Dendritic cell treated with granulocyte-macrophage colony-stimulating factor and Interleukin-4, amounts not matched to agents 40 ng/mL and 50 ng/mL, for 4 days (primary cell): ENCODE results near the gene SGF29.
A peak's percentile ranks its signal among the peaks of the same experiment; 100 is the strongest.

Source experiments
- H3K27ac Mint-ChIP-seq: one replicate; pipeline ENCODE4 v1.8.0; 2022; ENCODE audit warnings: mild to moderate bottlenecking, mixed read lengths
- H3K27me3 Mint-ChIP-seq: one replicate; pipeline ENCODE4 v1.8.0; 2022; ENCODE audit warnings: mild to moderate bottlenecking, mixed read lengths
- H3K36me3 Mint-ChIP-seq: one replicate; pipeline ENCODE4 v1.8.0; 2022; ENCODE audit warnings: low read depth, mixed read lengths
- H3K4me1 Mint-ChIP-seq: one replicate; pipeline ENCODE4 v1.8.0; 2022; ENCODE audit warnings: low read depth, mixed read lengths
- H3K4me3 Mint-ChIP-seq: one replicate; pipeline ENCODE4 v1.8.0; 2022; ENCODE audit warnings: mild to moderate bottlenecking, moderate library complexity, mixed read lengths
- H3K9me3 Mint-ChIP-seq: one replicate; pipeline ENCODE4 v1.8.0; 2022; ENCODE audit warnings: mixed read lengths
- intact Hi-C: fragments of 100-400 bp; cut with micrococcal nuclease; formaldehyde crosslinking; loops from one replicate; pipeline ENCODE4 v1.15.0; 2022

Gene SGF29

DNA sequence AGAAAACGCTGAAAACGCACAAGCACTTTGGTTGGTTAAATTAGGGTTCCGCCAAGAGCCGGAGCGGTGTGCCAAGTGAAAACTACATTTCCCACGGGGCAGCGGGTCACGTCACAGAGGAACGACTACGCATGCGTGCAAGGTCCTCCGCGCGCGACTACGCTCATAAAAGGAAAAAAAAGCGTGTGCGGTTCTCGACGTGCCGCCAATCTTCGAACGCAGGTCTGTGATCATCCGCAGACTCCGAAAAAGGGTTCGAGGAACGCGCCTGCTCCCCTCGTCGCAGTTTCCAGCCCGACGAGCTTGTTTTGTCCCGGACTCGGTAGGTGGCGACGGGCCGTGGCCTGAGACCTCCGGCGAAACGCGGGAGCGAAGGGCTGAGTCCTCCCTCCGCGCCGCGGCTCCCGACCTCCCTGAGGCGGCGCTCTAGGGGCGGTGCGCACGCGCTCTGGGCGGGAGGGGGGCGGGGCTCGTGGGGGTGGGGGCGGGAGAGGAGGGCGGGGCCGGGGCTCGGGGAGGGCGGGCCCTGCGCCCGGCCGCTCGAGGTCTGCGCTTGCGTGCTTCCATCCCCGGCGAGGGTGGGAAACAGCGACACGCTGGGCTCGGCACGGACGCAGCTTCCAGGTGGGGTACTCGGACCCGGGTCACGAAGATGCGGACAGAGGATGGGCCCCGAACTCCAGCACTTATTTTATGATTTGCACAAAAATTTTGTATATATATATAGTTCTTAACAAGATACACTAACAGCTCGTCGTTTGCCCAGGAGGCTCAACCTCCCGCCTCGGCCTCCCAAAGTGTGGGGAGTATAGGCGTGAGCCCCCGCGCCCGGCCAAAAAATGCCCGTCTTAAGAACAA lies at the start of gene SGF29:
SGF29 (plus strand) TSS at position 145 of the 858 bp plus-strand sequence. CDS start 27,150 bp downstream, outside the sequence.
- no peaks in the 10 kb centered on the region for H3K9me3 Mint-ChIP-seq
- H3K27me3 Mint-ChIP-seq: no peaks in the 10 kb centered on the region
- H3K4me1 Mint-ChIP-seq: peaks cover 37% of the 10 kb centered on the region
- intact Hi-C loops: loop anchor here (5.0 kb wide), 1 partner anchor 62 kb away; the partner anchor contains the start of genes APOBR and CLN3
- peak within 1 kb of the TSS; percentile 88 for H3K4me3 Mint-ChIP-seq
- peak within 1 kb of the TSS; percentile 95 for H3K27ac Mint-ChIP-seq
- H3K36me3 Mint-ChIP-seq: peaks cover 19% of the 10 kb centered on the region

GRCh38 chr16:28504707-28505404 lies 48.9 kb upstream of the SGF29 start:
- H3K27ac Mint-ChIP-seq: no peak overlapping the region
- intact Hi-C loops: no loop called here
- H3K9me3 Mint-ChIP-seq: no peaks in the 10 kb centered on the region
- no peaks in the 10 kb centered on the region for H3K27me3 Mint-ChIP-seq
- no peaks in the 10 kb centered on the region for H3K36me3 Mint-ChIP-seq
- H3K4me3 Mint-ChIP-seq: no peak overlapping the region
- H3K4me1 Mint-ChIP-seq: peaks cover 46% of the 10 kb centered on the region

DNA sequence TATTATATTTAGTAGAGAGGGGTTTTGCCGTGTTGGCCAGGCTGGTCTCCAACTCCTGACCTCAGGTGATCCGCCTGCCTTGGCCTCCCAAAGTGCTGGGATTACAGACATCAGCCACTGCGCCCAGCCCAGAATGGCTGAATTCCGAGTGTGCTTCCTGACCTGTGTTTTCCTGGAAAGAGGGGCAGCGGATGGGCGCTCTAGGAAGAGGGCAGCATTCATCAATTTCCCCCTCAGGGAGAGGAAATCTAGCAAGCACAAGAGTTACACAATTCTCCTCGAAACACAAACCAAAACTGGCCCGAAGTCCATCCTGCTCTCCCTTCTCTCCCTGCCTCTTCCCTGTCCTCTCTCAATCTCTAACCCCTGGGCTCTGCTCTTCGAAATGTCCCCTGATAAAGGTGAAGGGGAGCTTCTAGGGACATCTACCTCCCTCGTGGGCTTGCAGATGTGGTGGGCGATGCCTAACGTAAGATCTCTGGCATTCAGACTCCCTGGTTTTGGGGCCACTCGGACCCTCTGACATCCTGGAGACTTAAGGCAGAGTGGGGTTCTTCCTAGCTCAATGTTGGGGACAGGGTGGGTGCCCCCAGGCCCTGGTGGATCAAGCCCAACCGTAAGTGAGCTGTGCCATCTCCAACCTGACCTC lies 48.1 kb upstream of the SGF29 start:
- peaks cover 43% of the 10 kb centered on the region for H3K4me1 Mint-ChIP-seq

GRCh38 chr16:28511031-28511430 lies 42.7 kb upstream of the SGF29 start:
- H3K4me3 Mint-ChIP-seq: no peak overlapping the region
- H3K9me3 Mint-ChIP-seq: no peaks in the 10 kb centered on the region
- peaks cover 36% of the 10 kb centered on the region for H3K4me1 Mint-ChIP-seq
- H3K36me3 Mint-ChIP-seq: no peaks in the 10 kb centered on the region
- intact Hi-C loops: no loop called here
- no peak overlapping the region for H3K27ac Mint-ChIP-seq
- no peaks in the 10 kb centered on the region for H3K27me3 Mint-ChIP-seq

More for the DNA sequence above, 48.1 kb upstream of the SGF29 start:
- no peak overlapping the region for H3K4me3 Mint-ChIP-seq
- H3K9me3 Mint-ChIP-seq: no peaks in the 10 kb centered on the region
- no peak overlapping the region for H3K27ac Mint-ChIP-seq
- H3K36me3 Mint-ChIP-seq: no peaks in the 10 kb centered on the region
- no peaks in the 10 kb centered on the region for H3K27me3 Mint-ChIP-seq
- intact Hi-C loops: loop anchor here (1.0 kb wide), 1 partner anchor 11 kb away; the partner anchor contains the start of gene APOBR

GRCh38 chr16:28511801-28512789 lies 41.6 kb upstream of the SGF29 start:
- H3K9me3 Mint-ChIP-seq: no peaks in the 10 kb centered on the region
- intact Hi-C loops: no loop called here

DNA sequence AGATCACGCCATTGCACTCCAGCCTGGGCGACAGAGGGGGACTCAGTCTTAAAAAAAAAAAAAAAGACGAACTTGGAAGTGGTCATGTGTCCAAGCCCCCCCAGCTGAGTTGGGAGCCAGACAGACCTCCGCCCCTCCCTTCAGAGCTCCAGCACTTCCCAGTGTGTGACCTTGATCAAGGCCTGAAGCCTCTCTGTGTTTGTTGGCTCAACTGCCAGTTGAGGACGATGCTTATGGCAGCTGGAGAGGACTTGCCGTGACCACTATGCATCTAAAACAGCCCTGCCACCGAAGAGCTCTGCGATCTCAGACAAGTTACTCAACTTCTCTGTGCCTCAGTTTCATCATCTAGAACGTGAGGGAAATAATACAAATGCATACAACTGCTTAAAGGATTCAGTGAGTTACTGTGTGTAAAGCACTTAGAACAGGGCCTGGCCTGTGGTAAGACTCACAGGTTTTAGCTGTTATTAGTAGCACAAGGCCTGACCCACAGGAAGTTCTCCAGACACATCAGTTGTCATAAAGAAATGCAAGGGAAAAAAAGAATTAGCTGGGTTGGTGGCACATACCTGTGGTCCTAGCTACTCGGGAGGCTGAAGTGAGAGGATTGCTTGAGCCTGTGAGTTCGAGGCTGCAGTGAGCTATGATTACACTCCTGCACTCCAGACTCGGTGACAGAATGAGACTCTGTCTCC lies 40.1 kb upstream of the SGF29 start:
- intact Hi-C loops: no loop called here
- Mint-ChIP-seq H3K4me1 (peaks cover 11% of the 10 kb centered on the region), H3K27me3 (no peaks in the 10 kb centered on the region), H3K9me3 (no peaks in the 10 kb centered on the region), H3K36me3 (no peaks in the 10 kb centered on the region), H3K27ac (no peak overlapping the region), H3K4me3 (no peak overlapping the region)

More at GRCh38 chr16:28511801-28512789, 41.6 kb upstream of the SGF29 start:
- Mint-ChIP-seq H3K4me1 (peaks cover 25% of the 10 kb centered on the region), H3K4me3 (no peak overlapping the region), H3K27ac (no peak overlapping the region), H3K27me3 (no peaks in the 10 kb centered on the region), H3K36me3 (no peaks in the 10 kb centered on the region)

- Mint-ChIP-seq H3K4me1 (peaks cover 11% of the 10 kb centered on the region), H3K27me3 (no peaks in the 10 kb centered on the region)
Measured at GRCh38 chr16:28514246-28514645, 39.5 kb upstream of the SGF29 start.

GRCh38 chr16:28520672-28521071 lies 33.0 kb upstream of the SGF29 start:
- no peak overlapping the region for H3K4me3 Mint-ChIP-seq
- H3K27ac Mint-ChIP-seq: no peak overlapping the region
- H3K9me3 Mint-ChIP-seq: no peaks in the 10 kb centered on the region
- intact Hi-C loops: no loop called here
- peaks cover 24% of the 10 kb centered on the region for H3K4me1 Mint-ChIP-seq
- H3K36me3 Mint-ChIP-seq: no peaks in the 10 kb centered on the region
- no peaks in the 10 kb centered on the region for H3K27me3 Mint-ChIP-seq

More at GRCh38 chr16:28514246-28514645, 39.5 kb upstream of the SGF29 start:
- Mint-ChIP-seq H3K9me3 (no peaks in the 10 kb centered on the region), H3K36me3 (no peaks in the 10 kb centered on the region), H3K4me3 (no peak overlapping the region), H3K27ac (no peak overlapping the region)
- intact Hi-C loops: no loop called here

GRCh38 chr16:28521436-28521835 lies 32.3 kb upstream of the SGF29 start:
- Mint-ChIP-seq H3K9me3 (no peaks in the 10 kb centered on the region), H3K4me1 (peaks cover 24% of the 10 kb centered on the region), H3K36me3 (no peaks in the 10 kb centered on the region), H3K27ac (no peak overlapping the region), H3K27me3 (no peaks in the 10 kb centered on the region), H3K4me3 (no peak overlapping the region)
- intact Hi-C loops: no loop called here

- intact Hi-C loops: no loop called here
Measured at GRCh38 chr16:28522792-28523191, 30.9 kb upstream of the SGF29 start.

DNA sequence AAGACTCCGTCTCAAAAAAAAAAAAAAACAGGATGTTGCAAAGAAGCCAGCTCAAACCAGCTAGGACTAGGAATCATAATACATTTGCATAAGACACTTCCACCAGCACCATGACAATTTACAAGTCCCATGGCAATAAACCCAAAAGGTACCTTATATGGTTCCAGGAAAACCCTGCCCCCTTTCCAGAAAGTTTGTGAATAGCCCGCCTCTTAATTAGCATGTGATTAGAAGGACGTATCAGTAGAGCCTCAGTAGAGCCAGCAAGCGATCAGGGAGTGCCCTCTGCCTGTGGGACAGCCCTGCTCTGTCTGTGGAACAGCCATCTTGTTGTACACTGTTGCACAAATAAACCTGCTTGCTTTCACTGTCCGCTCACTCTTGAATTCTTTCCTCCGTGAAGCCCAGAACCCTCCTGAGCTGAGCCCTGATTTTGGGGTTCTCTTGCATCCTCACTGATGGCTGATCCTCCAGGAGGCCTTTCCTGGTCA lies 29.0 kb upstream of the SGF29 start:
- H3K4me1 Mint-ChIP-seq: peaks cover 24% of the 10 kb centered on the region
- no peaks in the 10 kb centered on the region for H3K9me3 Mint-ChIP-seq
- peak overlapping the region; percentile 70 for H3K27ac Mint-ChIP-seq
- no peak overlapping the region for H3K4me3 Mint-ChIP-seq
- intact Hi-C loops: no loop called here
- no peaks in the 10 kb centered on the region for H3K36me3 Mint-ChIP-seq
- no peaks in the 10 kb centered on the region for H3K27me3 Mint-ChIP-seq

More at GRCh38 chr16:28522792-28523191, 30.9 kb upstream of the SGF29 start:
- Mint-ChIP-seq H3K4me3 (no peak overlapping the region), H3K9me3 (no peaks in the 10 kb centered on the region), H3K27me3 (no peaks in the 10 kb centered on the region), H3K4me1 (peaks cover 24% of the 10 kb centered on the region), H3K27ac (no peak overlapping the region), H3K36me3 (no peaks in the 10 kb centered on the region)

DNA sequence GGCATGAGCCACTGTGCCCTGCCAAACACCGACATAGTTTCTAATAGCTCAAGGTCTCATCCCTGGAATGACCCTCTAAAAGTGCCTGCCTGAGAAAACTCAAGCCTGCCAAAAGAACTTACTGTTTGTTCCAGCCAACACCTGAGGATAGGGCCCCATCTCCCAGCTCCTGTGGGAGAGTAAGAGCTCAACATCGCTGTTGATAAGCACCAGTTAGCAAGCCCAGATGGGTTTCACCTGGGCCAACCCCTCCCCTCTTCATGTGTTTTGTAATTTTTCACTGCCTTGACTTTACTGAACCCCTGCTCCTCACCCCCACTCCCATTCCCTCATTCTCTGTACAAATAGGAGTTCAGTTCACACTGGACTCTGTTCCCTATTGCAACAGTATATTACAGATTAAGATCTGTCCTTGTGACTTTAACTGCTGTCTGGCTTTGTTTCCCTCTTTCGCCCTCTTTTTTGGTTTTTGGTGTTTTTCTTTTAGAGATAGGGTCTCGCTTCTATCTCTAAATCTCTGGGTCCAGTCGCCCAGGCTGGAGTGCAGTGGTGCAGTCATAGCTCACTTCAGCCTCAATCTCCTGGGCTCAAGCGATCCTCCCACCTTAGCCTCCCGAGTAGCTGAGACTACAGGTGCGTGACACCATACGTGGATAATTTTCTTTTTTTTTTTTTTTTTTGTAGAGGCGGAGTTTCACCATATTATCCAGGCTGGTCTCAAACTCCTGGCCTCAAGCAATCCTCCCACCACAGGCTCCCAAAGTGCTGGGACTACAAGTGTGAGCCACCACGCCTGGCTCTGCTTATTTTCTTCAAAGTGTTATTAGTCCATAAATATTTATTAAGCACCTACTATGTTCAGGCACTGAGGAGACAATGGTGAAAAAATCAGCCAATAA lies 27.3 kb upstream of the SGF29 start:
- no peaks in the 10 kb centered on the region for H3K27me3 Mint-ChIP-seq
- H3K4me3 Mint-ChIP-seq: no peak overlapping the region
- intact Hi-C loops: no loop called here
- no peak overlapping the region for H3K27ac Mint-ChIP-seq
- peaks cover 12% of the 10 kb centered on the region for H3K4me1 Mint-ChIP-seq
- no peaks in the 10 kb centered on the region for H3K36me3 Mint-ChIP-seq
- H3K9me3 Mint-ChIP-seq: no peaks in the 10 kb centered on the region
